ENCODE results near the gene CENPS. TPM values are rescaled to one million over a fixed set of nuclear protein-coding genes. Genes with fewer than 3 reads are reported as not detected.

Gene CENPS
- total RNA-seq, 6 donors from 2014 or later, result 1.4 to 23.0 (median 14.3) TPM

DNA sequence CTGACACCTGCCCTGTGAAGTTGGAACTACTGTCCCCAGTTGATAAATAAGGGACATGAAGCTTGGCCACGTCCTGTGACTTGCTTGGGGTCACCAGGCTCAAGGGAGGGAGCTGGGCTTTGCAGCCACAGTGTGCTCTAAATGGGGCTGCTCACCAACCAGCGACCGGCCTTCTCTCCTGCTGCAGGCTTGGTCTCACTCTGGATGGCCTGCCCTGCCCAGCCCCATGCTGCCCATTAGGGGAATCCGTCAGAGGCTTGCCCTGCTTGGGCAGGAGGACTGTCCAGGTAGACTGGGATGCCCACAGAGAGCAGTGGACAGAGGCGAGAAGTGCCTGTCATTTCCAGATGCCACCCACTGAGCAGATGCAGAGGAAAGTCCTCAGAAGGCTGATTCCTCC is 1.2 kb upstream of the CENPS start:
- no peaks in the 10 kb centered on the region for H3K9me3 ChIP-seq
- TF ChIP-seq POLR2AphosphoS5 (IDR thresholded peaks at IDR 0.05) (no peak), EP300 (IDR thresholded peaks at IDR 0.05) (no peak), POLR2A (IDR thresholded peaks at IDR 0.05) (no peak)
- TF ChIP-seq, protein P1, sequence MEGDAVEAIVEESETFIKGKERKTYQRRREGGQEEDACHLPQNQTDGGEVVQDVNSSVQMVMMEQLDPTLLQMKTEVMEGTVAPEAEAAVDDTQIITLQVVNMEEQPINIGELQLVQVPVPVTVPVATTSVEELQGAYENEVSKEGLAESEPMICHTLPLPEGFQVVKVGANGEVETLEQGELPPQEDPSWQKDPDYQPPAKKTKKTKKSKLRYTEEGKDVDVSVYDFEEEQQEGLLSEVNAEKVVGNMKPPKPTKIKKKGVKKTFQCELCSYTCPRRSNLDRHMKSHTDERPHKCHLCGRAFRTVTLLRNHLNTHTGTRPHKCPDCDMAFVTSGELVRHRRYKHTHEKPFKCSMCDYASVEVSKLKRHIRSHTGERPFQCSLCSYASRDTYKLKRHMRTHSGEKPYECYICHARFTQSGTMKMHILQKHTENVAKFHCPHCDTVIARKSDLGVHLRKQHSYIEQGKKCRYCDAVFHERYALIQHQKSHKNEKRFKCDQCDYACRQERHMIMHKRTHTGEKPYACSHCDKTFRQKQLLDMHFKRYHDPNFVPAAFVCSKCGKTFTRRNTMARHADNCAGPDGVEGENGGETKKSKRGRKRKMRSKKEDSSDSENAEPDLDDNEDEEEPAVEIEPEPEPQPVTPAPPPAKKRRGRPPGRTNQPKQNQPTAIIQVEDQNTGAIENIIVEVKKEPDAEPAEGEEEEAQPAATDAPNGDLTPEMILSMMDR (IDR thresholded peaks at IDR 0.05), result no peak
- no peak for ATAC-seq (ENCODE audit: low FRiP score in 2 of 2)
- no peaks in the 10 kb centered on the region for H3K36me3 ChIP-seq
- H3K4me1 ChIP-seq, result peaks cover 19 to 36% (median 22%) of the 10 kb centered on the region in 4 donors
- H3K4me3 ChIP-seq, result no peak overlapping the region
- WGBS, 2 donors, result 86 to 92% methylated on average over 4 to 5 of the region's 5 CpGs
- H3K27me3 ChIP-seq, result no peaks in the 10 kb centered on the region
- no peak overlapping the region for H3K27ac ChIP-seq
- DNase-seq, result no peak

DNA sequence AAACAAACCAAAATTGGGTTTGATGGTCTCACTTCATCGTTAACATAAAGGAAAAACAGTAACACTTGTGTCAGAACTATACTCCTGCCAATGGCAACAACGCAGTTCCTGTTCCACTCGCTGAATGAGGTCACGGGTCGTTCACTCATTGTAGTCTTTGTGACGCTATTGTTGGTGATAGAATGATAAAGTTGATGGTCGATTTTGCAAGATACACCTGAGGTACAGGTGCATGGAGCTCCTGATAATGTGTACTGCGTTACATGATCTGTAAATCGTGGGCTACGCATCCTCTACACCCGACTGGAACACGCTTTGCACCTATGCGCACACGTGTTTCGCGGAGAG is 391 bp upstream of the CENPS start:
- no peak for DNase-seq
- no peak for ATAC-seq (ENCODE audit: low FRiP score in 2 of 2)
- 13 to 21% methylated on average over 7 to 16 of the region's 16 CpGs for WGBS, 2 donors
- no peaks in the 10 kb centered on the region for H3K36me3 ChIP-seq
- H3K27me3 ChIP-seq, result no peaks in the 10 kb centered on the region
- TF ChIP-seq, protein P1 (IDR thresholded peaks at IDR 0.05), result no peak
- TF ChIP-seq EP300 (IDR thresholded peaks at IDR 0.05) (no peak), POLR2A (IDR thresholded peaks at IDR 0.05) (no peak), POLR2AphosphoS5 (IDR thresholded peaks at IDR 0.05) (no peak)
- peak overlapping the region in 3 of 4 donors; percentile 59 to 81 (median 72) for H3K27ac ChIP-seq
- no peaks in the 10 kb centered on the region for H3K9me3 ChIP-seq
- peak overlapping the region; percentile 70 to 91 (median 83) for H3K4me3 ChIP-seq
- H3K4me1 ChIP-seq, result peaks cover 19 to 36% (median 22%) of the 10 kb centered on the region in 4 donors

DNA sequence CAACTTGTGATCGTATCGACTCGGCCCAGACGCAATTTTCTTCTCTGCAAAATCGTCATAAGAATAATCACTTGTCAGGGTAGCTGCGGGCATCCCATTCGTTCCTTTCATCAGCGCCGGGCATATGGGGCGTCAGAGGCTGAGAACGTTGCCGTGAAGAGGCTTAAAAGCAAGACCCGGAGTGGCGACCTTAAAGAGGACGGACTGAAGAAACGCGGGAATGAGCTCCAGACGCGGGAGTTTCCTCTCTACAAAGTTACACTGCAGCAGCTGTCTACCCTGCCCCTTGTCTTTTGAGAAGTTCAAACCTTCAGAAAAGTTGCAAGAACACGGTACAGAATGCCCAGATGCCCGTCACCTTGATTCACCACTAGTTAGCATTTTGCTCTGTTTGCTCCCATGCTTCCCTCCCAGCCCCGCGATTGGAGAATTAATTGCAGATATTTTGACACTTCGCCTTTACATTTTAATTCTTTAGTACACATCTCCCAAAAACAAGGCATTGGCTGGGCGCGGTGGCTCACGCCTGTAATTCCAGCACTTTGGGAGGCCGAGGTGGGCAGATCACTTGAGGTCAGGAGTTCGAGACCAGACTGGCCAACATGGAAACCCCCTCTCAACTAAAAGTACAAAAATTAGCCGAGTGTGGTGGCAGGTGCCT is 967 bp downstream of the CENPS start:
- no peak for ATAC-seq (ENCODE audit: low FRiP score in 2 of 2)
- TF ChIP-seq POLR2A (IDR thresholded peaks at IDR 0.05), result no peak
- no peak for TF ChIP-seq POLR2AphosphoS5 (IDR thresholded peaks at IDR 0.05)
- TF ChIP-seq EP300 (IDR thresholded peaks at IDR 0.05), result no peak
- TF ChIP-seq, protein P1 (IDR thresholded peaks at IDR 0.05), result no peak
- Histone ChIP-seq H3K27ac (peak overlapping the region; percentile 9 to 81 (median 66)), H3K9me3 (no peaks in the 10 kb centered on the region), H3K27me3 (no peaks in the 10 kb centered on the region), H3K36me3 (no peaks in the 10 kb centered on the region), H3K4me1 (peaks cover 19 to 36% (median 22%) of the 10 kb centered on the region in 4 donors), H3K4me3 (peak overlapping the region; percentile 70 to 91 (median 83))
- DNase-seq, result no peak
- 24 to 30% methylated on average over 28 to 30 of the region's 30 CpGs for WGBS, 2 donors

DNA sequence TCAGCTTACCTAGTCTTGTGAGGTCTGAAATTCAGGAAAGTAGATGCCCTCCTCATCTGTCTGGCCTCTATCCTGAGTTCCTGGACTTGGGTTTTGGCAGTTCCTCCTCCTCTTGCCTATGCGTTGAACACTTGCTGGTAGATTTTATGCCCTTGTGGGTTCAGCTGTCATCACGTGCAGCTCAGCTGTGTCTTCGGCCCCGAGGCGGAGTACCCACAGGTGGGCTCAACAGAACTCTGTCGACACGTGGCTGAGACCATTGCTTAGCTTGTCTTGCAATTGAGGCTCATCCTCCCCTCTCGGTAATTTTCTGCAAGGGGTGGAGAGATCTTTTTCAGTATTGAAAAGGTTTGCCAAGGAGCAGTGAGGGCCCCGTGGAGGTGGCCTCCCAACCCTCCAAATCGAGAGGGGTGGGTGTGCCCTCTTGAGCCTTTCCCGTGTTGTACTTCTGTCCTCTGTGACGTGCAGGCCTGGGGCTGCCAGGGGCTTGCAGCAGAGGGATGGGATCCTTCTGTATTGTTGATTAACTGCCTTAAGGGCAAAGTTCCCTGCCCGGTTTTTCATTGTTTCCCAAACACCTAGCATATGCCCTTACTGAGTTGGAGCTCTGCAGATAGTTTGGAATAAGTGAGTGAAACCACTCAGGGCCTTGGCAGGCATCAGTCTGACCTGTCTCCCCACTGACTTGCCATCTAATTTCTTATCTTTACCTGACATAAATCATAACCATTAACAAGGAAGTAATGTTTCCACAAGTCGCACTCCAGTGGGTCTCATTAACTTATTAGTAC is 2.9 kb downstream of the CENPS start:
- WGBS, 2 donors, result 66 to 71% methylated on average over 13 to 14 of the region's 14 CpGs
- DNase-seq (no peak), ATAC-seq (ENCODE audit: low FRiP score in 2 of 2) (no peak)

More for the DNA sequence above, 2.9 kb downstream of the CENPS start:
- no peak for TF ChIP-seq POLR2AphosphoS5 (IDR thresholded peaks at IDR 0.05)
- TF ChIP-seq, protein P1 (IDR thresholded peaks at IDR 0.05), result no peak
- no peak for TF ChIP-seq EP300 (IDR thresholded peaks at IDR 0.05)
- no peak for TF ChIP-seq POLR2A (IDR thresholded peaks at IDR 0.05)
- Histone ChIP-seq H3K36me3 (no peaks in the 10 kb centered on the region), H3K4me3 (no peak overlapping the region), H3K27me3 (no peaks in the 10 kb centered on the region), H3K4me1 (peaks cover 16 to 33% (median 20%) of the 10 kb centered on the region in 4 donors), H3K9me3 (no peaks in the 10 kb centered on the region), H3K27ac (peak overlapping the region in 1 of 4 donors; percentile 16)

Measured in upper lobe of left lung (tissue), 6 donors.